NK-92 (cell line): Measurements from ENCODE around the gene NPM1.

Experiments
- DNase-seq: peaks from one replicate; lab custom pipeline; 2025; ENCODE audit not compliant: unreplicated experiment; lab: John Stamatoyannopoulos, UW

The NPM1 gene

DNA sequence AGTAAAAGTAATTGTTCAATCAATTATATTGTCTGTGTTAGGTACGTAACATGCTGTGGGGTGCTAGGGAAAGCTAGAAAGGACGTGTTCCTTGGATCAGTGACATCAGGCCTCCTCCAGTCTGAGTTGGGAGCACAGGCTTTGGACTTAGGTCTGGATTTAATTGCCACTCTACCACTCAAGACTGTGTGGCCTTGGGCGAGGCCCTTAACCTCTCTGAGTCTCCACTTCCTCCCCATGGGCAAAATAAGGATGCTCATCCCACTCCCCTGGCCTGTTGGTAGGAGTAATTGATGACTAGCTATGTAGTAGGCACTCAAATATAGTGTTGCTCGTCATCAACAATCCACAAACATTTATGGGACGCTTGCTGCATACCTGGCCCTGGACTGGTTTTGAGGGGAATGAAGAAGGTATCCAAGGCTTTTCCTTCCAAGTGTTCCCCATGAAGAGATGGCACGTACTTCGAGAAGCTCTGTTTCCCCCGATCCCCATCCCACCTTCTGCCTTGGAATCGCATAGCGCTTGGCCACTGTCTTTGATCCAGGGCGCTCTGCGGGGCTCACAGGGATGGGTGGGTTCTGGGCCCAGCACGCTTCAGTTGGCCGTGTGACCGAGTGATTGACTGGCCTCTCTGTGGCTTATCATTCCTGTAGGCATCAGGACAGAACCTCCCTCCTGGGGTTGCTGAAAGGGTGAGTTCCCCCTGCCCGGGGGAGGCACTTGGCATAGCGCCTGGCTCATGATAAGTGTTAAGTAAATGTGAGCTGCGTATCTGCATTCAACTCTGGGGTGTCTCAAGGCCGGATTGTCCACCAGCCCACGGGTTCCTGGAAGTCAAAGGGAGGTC is 39.9 kb downstream of the NPM1 start:
- DNase-seq, result no peak

GRCh38 chr5:171428168-171428696 is 40.6 kb downstream of the NPM1 start:
- no peak for DNase-seq

GRCh38 chr5:171428809-171429542 is 41.3 kb downstream of the NPM1 start:
- DNase-seq, result no peak

GRCh38 chr5:171429543-171429910 is 41.9 kb downstream of the NPM1 start:
- DNase-seq, result no peak

DNA sequence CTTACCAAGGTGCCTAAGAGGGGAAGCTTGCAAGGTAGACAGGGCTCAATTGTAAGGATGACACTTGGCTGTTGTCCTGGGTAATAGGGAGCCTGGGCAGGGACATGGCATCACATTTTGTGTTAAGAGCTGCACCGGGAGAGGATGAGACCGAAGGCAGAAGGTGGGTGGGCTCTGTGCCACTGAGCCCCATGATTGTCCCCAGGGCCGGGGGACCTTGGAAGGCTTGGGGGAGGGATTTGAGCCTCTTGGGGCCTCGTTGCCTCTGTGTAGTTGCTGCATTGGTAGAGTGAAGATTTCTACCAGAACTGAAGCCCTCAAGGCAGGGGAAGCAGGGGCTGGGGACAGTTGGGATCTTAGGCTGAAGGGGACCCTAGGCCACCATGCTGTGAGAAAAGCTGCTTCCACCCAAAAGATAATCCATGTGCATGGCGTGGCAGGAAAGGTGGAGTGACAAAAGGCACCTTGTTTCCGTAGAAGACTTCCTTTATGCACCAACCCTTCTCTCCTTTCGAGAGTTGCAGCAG is 43.7 kb downstream of the NPM1 start:
- DNase-seq, result no peak

- no peak for DNase-seq
Observed at GRCh38 chr5:171432076-171432475, 44.4 kb downstream of the NPM1 start.

- no peak for DNase-seq
Observed at GRCh38 chr5:171432583-171433351, 45.1 kb downstream of the NPM1 start.

- no peak for DNase-seq
Observed at GRCh38 chr5:171433352-171433698, 45.7 kb downstream of the NPM1 start.

GRCh38 chr5:171433982-171434676 is 46.5 kb downstream of the NPM1 start:
- no peak for DNase-seq

GRCh38 chr5:171434874-171435273 is 47.2 kb downstream of the NPM1 start:
- DNase-seq, result no peak

DNA sequence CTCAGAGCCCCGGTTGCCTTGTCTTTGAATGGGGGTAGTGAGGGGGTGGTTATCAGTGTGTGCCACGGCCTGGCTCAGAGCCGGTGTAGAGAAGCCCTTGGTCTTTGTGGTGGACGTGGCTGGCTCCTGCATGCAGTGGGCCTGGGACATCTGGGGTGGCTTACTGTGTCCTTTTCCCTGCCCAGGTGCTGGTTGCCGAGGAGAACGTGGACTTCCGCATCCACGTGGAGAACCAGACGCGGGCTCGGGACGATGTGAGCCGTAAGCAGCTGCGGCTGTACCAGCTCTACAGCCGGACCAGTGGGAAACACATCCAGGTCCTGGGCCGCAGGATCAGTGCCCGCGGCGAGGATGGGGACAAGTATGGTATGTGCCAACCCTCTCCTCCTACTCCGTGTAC is 48.3 kb downstream of the NPM1 start:
- DNase-seq, result no peak

DNA sequence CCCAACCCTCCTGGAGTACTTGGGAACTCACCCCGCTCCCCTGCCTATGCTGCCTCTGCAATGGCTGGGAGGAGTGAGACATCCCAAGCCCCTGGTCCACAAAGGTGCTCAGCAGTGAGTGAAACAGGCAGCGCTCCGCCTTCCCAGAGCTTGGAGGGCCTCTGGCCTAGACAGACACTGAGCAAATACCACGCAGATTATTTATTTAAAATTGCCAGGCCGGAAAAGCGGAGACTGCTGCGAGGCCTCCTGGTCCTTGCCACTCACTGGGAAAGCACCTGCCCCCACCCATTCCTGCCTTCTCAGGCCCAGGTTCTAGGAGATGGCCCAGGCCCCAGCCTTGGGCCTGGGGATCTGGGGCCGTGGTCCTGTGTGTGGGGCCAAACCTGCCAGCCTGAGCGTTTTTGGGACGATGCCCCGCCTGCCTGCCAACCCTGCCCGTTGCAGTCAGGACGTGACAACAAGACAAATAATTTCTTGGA is 49.2 kb downstream of the NPM1 start:
- DNase-seq, result no peak

- DNase-seq, result no peak
Observed at GRCh38 chr5:171437286-171437821, 49.7 kb downstream of the NPM1 start.

DNA sequence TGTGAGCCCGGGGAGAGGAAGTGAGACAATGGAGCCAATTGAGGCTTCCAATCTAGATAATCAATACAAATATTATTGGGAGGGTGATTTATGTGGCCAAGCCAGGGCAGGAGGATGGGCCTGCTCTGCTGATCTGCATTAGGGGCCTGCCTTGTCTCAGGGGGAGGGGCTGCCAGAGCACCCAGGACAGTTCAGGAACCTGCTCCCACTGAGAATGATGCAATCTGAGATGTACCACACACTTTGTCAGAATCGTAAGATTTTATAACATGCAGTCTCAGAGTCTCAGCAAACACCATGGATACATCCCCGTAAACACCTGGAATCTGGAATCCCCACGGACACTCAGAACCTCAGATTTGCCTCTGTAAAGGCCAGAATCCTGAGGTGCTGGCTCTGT is 51.1 kb downstream of the NPM1 start:
- no peak for DNase-seq

DNA sequence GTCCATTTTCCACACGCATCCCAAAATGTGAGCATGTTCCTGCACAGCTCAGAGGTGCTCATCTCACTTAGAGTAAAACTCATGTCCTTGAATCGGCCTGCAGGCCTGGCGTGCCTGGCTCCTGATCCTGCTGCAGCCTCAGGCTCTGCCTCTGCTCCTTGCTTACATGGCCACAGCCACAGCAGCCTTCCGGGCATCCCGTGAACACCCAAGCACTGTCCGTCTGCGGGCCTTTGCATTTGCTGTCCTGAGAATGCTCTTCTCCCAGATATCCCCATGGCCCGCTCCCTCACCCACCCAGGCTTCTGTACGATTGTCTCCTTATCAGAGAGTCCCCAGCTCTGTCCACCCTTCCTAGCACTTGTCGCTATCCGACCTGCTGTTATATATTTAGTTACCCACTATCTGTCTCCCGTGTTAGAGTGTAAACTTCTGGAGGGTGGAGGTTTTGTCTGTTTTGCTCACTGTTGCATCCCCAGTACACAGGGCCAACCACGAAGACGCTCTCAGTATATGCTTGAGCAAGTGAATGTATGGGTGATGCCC is 53.7 kb downstream of the NPM1 start:
- no peak for DNase-seq

DNA sequence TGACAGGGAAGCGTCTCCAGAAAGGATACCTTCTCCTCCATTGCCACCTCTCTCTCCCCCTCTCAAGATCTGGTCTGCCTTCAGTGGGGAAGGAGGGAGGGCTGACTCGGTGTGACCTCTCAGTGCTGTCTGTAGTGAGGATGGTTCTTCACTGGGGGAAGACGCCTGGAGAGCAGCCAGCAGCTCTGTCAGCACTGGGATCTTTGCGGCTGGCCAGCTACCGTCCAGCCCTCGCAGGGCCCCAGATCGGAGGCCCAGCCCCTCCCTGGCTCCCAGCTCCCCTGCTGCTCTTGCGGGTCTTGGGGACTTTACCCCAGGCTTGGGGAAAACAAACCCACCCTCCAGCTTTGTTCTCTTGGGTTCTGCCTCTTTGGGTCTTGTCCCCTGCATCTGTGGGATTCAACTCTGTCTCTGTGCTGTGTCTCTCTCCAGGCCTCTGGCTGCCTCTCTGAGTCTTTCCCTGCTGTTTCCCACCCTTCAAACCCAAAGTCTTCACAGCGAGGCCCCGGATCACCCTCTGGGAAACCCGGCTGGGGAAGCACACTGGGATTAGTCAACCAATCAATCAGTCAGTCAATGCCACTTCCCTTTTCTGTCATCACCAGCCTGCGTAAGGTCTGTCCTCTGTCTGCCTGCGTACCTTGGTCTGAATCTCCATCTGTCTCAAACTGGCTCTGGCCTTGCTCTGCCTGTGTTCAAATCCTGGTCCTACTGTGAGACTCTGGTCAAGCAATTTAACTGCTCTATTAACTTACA is 54.8 kb downstream of the NPM1 start:
- no peak for DNase-seq

DNA sequence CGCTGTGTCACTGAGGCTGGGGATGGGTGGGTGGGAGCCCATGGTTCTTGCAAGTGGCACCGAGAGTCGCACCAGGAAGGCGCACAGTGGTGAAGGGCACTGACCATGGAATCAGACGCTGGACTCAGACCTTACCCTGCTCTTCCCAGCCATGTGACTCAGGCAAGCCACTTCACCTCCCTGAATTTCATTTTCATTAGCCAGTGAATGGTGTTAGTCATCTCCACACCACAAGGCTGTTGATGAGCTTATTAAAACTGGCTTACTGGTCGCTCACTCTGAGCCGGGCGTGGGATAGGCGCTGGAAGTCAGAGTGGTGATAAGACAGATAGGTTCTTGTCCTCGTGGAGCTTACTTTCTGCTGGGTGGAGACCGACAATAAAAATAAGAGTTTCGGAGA is 56.9 kb downstream of the NPM1 start:
- DNase-seq, result no peak

DNA sequence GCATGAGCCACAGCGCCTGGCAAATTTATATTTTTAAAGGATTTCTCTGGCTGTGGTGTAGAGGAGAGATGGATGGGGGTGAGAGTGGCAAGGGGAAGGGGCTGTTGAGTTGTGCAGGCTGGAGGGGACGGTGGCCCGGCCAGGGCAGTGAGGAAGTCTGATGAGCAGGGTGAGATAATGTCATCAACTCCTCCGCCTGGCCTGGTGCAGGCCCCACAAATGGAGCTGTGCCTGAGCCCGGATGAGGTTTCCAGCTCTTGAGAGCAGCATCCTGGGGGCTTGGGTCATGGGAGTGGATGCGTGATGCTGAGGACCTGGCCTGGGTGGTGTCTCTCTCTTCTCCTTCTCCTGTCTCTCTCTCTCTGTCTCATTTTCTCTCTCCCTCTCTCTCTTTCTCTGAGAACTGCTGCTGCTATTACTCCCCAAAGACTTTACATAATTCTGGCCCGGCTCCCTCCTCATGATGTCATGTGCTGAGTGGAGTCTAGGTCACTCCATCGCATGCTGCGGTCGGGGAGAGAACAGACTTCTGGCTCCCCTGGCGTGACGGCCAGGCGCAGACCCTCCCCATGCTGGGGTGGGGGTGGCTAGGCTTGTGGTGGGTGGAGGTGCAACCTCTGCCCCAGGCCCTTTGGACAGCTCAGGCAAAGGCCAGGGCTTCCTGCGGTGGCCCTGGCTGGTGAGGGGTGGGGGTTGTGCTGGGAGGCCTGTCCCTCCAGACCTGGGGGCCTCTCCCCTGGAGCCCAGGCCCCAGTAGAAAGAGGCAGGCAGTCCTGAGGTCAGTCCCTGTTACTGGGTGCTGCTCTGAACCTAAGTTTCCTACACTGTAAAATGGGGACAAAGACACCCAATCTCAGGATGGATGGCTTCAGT is 58.2 kb downstream of the NPM1 start:
- no peak for DNase-seq
